Measurements from ENCODE around the gene TKTL1.

DNA sequence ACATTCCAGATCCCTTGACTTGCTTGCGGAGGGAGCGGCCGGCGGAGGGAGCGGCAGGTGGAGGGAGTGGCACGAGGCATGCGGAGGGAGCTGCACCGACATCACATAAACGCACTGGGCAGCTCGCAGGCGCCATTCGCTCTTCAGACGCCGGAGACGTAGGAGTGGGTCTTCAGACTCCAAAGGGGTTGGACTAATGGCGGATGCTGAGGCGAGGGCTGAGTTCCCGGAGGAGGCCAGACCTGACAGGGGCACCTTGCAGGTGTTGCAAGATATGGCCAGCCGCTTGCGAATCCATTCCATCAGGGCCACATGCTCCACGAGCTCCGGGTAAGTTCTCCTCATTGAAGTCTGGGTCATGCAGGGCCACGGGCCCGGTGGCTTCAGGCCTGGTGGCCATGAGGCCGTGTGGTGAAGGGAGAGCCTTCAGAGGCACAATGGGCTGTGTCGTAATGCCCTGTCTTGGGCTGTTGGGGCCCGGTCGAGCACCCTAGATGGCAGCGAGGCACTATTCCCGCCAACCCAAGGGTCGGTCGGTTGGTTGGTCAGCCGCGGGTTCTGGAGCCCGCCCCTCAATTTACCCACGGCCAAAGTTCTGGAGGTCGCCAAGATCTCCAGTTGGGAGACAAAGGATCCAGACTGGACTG lies at the start of gene TKTL1:
- TF ChIP-seq, protein P1, sequence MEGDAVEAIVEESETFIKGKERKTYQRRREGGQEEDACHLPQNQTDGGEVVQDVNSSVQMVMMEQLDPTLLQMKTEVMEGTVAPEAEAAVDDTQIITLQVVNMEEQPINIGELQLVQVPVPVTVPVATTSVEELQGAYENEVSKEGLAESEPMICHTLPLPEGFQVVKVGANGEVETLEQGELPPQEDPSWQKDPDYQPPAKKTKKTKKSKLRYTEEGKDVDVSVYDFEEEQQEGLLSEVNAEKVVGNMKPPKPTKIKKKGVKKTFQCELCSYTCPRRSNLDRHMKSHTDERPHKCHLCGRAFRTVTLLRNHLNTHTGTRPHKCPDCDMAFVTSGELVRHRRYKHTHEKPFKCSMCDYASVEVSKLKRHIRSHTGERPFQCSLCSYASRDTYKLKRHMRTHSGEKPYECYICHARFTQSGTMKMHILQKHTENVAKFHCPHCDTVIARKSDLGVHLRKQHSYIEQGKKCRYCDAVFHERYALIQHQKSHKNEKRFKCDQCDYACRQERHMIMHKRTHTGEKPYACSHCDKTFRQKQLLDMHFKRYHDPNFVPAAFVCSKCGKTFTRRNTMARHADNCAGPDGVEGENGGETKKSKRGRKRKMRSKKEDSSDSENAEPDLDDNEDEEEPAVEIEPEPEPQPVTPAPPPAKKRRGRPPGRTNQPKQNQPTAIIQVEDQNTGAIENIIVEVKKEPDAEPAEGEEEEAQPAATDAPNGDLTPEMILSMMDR (conservative IDR thresholded peaks at IDR 0.05; ENCODE audit: low read length): no peak
- no peak for TF ChIP-seq EZH2phosphoT487 (IDR thresholded peaks at IDR 0.05; ENCODE audit: borderline replicate concordance, low read depth, low read length)
